Fibroblast of mammary gland (primary cell): ENCODE data around the gene BCAR1.
"Not testable (repeated sequence)": the region's sequence is repeated elsewhere in the genome, so short reads cannot be mapped to it uniquely, and the experiment has no call there.

ENCODE experiments used
- DNase-seq: peaks from one replicate; pipeline ENCODE4 v3.0.0-alpha.2; 2010; ENCODE audit warnings: low read depth
- H3K4me3 ChIP-seq: 2 replicates; pipeline ENCODE4 v1.5.1; 2011; ENCODE audit warnings: low read depth, mild to moderate bottlenecking, low read length, moderate library complexity; ENCODE audit not compliant: control insufficient read depth
- CTCF ChIP-seq: conservative IDR thresholded peaks from 2 replicates; pipeline ENCODE4 v1.5.1; 2011; ENCODE audit warnings: low read depth, low read length, inconsistent platforms; ENCODE audit not compliant: control insufficient read depth, insufficient read depth

The BCAR1 gene

GRCh38 chr16:75219838-75220237, 31.6 kb downstream of the BCAR1 start:
- no peak overlapping the region for H3K4me3 ChIP-seq
- no peak for TF ChIP-seq CTCF
- DNase-seq, result no peak

GRCh38 chr16:75219088-75219487, 32.3 kb downstream of the BCAR1 start:
- no peak for DNase-seq
- no peak for TF ChIP-seq CTCF
- no peak overlapping the region for H3K4me3 ChIP-seq

GRCh38 chr16:75218256-75219076, 33.0 kb downstream of the BCAR1 start, which contains the start of gene CTRB1:
CTRB1 (plus strand) TSS chr16:75218988; CDS start chr16:75219008, 20 bp downstream.
- no peak for TF ChIP-seq CTCF
- DNase-seq, result no peak
- no peak within 1 kb of the TSS for H3K4me3 ChIP-seq

- DNase-seq, result no peak
- H3K4me3 ChIP-seq, result no peak overlapping the region
- TF ChIP-seq CTCF, result no peak
These were observed 34.0 kb downstream of the BCAR1 start for GRCh38 chr16:75217389-75217851.

- H3K4me3 ChIP-seq, result no peak overlapping the region
- no peak for TF ChIP-seq CTCF
These were observed 34.8 kb downstream of the BCAR1 start for GRCh38 chr16:75216576-75216975.

GRCh38 chr16:75216127-75216526, 35.3 kb downstream of the BCAR1 start:
- no peak for TF ChIP-seq CTCF
- no peak overlapping the region for H3K4me3 ChIP-seq
- no peak for DNase-seq

More at GRCh38 chr16:75216576-75216975, 34.8 kb downstream of the BCAR1 start:
- no peak for DNase-seq

GRCh38 chr16:75211286-75211685, 40.1 kb downstream of the BCAR1 start:
- DNase-seq, H3K4me3 ChIP-seq: not testable (repeated sequence)
